ENCODE data around the gene DISP2. TPM values are rescaled to one million over a fixed set of nuclear protein-coding genes. Genes with fewer than 3 reads are reported as not detected.

DISP2 gene
- total RNA-seq, 1 experiment from 2014 or later, result 4.6 TPM

- peaks cover 22% of the 10 kb centered on the region for H3K4me1 ChIP-seq
- no peak overlapping the region for H3K27ac Mint-ChIP-seq (ENCODE audit: unreplicated experiment)
- ChIA-PET CTCF (interaction anchor here (0.6 to 6.1 kb wide), 19 partner anchors 10 to 806 kb away, joined by 3 to 60 read pairs (median 6); partner anchors contain the start of genes INAFM2, IVD, KNSTRN and PLCB2), POLR2A (interaction anchor here (0.6 kb wide), 2 partner anchors 10 to 56 kb away, joined by 3 to 6 read pairs; no protein-coding TSS in a partner anchor)
- DNase-seq, result peak; percentile 84 to 87
- peaks cover 26% of the 10 kb centered on the region for H3K4me1 Mint-ChIP-seq (ENCODE audit: low read depth, unreplicated experiment)
- no peaks in the 10 kb centered on the region for H3K27me3 Mint-ChIP-seq (ENCODE audit: insufficient read depth, unreplicated experiment)
- peak; percentile 91 to 95 for TF ChIP-seq CTCF (IDR thresholded peaks at IDR 0.05; ENCODE audit: insufficient read depth in 1 of 2, low read depth in 1 of 2, low read length in 1 of 2, severe bottlenecking in 1 of 2, unreplicated experiment in 1 of 2)
- H3K36me3 ChIP-seq (ENCODE audit: control insufficient read depth, insufficient read depth, low read length), result no peaks in the 10 kb centered on the region
- no peak overlapping the region for H3K4me3 Mint-ChIP-seq (ENCODE audit: unreplicated experiment)
- intact Hi-C loops (cut with micrococcal nuclease; ENCODE audit: unreplicated experiment), result loop anchor here (1.0 kb wide), 2 partner anchors 17 to 59 kb away; no protein-coding TSS in a partner anchor
- H3K9me3 ChIP-seq, result no peaks in the 10 kb centered on the region
- H3K36me3 Mint-ChIP-seq (ENCODE audit: insufficient read depth, unreplicated experiment), result no peaks in the 10 kb centered on the region
- BruUV-seq (replicated peaks), result no TSS peak
- no peak overlapping the region for H3K4me3 ChIP-seq (ENCODE audit: low read depth, low read length)
- H3K9me3 Mint-ChIP-seq (ENCODE audit: unreplicated experiment), result no peaks in the 10 kb centered on the region
- no peaks in the 10 kb centered on the region for H3K27me3 ChIP-seq (replicated peaks; ENCODE audit: control insufficient read depth, insufficient read depth, low read length)
Measured at GRCh38 chr15:40338041-40338657, 19.9 kb upstream of the DISP2 start.

DNA sequence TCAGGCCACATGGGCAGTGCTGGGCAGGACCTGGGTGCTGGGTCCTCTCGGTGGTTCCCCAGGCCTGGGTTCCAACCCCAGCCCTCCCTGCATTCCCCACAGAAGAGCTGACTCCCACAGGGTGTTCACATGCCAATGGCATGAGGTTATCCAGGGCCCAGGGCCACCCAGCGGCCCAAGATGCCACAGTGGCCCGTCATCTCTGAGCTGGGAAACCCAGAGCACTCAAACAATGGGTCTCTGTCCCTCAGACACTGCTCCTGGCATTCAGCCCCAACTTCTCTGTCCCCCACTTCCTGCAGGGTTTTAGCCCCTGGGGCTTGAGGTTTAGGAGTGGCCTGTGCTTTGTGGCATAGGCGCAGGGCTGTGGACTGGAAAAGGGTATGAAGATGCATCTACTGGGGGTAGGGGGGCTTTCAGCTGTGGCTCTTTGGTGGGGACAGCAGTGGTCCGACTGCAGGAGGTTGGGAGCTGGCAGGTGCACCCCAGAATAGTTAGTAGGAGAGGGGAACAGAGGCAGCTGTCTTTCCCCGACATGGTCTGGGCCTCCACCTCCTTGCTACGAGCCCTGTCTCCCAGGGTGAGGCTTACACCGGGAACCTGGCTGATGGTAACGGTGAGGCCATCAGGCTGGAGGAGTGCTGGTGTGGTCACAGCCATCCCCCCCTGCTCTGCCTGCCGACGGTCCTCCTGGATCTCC lies 18.9 kb upstream of the DISP2 start:
- TF ChIP-seq CTCF (IDR thresholded peaks at IDR 0.05; ENCODE audit: insufficient read depth in 1 of 2, low read depth in 1 of 2, low read length in 1 of 2, severe bottlenecking in 1 of 2, unreplicated experiment in 1 of 2), result no peak
- H3K4me3 ChIP-seq (ENCODE audit: low read depth, low read length), result no peak overlapping the region
- H3K36me3 ChIP-seq (ENCODE audit: control insufficient read depth, insufficient read depth, low read length), result no peaks in the 10 kb centered on the region
- Mint-ChIP-seq H3K27me3 (ENCODE audit: insufficient read depth, unreplicated experiment) (no peaks in the 10 kb centered on the region), H3K27ac (ENCODE audit: unreplicated experiment) (no peak overlapping the region), H3K9me3 (ENCODE audit: unreplicated experiment) (no peaks in the 10 kb centered on the region), H3K36me3 (ENCODE audit: insufficient read depth, unreplicated experiment) (no peaks in the 10 kb centered on the region), H3K4me1 (ENCODE audit: low read depth, unreplicated experiment) (peaks cover 23% of the 10 kb centered on the region), H3K4me3 (ENCODE audit: unreplicated experiment) (no peak overlapping the region)
- no peak for DNase-seq
- intact Hi-C loops (cut with micrococcal nuclease; ENCODE audit: unreplicated experiment), result loop anchor here (1.0 kb wide), 3 partner anchors 18 to 82 kb away; no protein-coding TSS in a partner anchor
- ChIA-PET POLR2A (no interaction called here), CTCF (interaction anchor here (1.2 to 6.1 kb wide), 7 partner anchors 11 to 122 kb away, joined by 3 to 60 read pairs (median 13); partner anchors contain the start of gene INAFM2)
- H3K27me3 ChIP-seq (replicated peaks; ENCODE audit: control insufficient read depth, insufficient read depth, low read length), result no peaks in the 10 kb centered on the region
- no peaks in the 10 kb centered on the region for H3K9me3 ChIP-seq
- peaks cover 22% of the 10 kb centered on the region for H3K4me1 ChIP-seq
- no TSS peak for BruUV-seq (replicated peaks)

GRCh38 chr15:40339621-40339945 lies 18.4 kb upstream of the DISP2 start:
- CTCF ChIA-PET, result interaction anchor here (0.8 to 6.1 kb wide), 5 partner anchors 13 to 122 kb away, joined by 3 to 60 read pairs (median 4); partner anchors contain the start of gene INAFM2
- Histone ChIP-seq H3K4me3 (ENCODE audit: low read depth, low read length) (no peak overlapping the region), H3K27me3 (replicated peaks; ENCODE audit: control insufficient read depth, insufficient read depth, low read length) (no peaks in the 10 kb centered on the region), H3K36me3 (ENCODE audit: control insufficient read depth, insufficient read depth, low read length) (no peaks in the 10 kb centered on the region), H3K4me1 (peaks cover 20% of the 10 kb centered on the region), H3K9me3 (no peaks in the 10 kb centered on the region)
- H3K27ac Mint-ChIP-seq (ENCODE audit: unreplicated experiment), result no peak overlapping the region
- no peak for DNase-seq
- POLR2A ChIA-PET, result no interaction called here
- peak; percentile 10 to 27 for TF ChIP-seq CTCF (IDR thresholded peaks at IDR 0.05; ENCODE audit: insufficient read depth in 1 of 2, low read depth in 1 of 2, low read length in 1 of 2, severe bottlenecking in 1 of 2, unreplicated experiment in 1 of 2)
- no peaks in the 10 kb centered on the region for H3K36me3 Mint-ChIP-seq (ENCODE audit: insufficient read depth, unreplicated experiment)
- no peaks in the 10 kb centered on the region for H3K9me3 Mint-ChIP-seq (ENCODE audit: unreplicated experiment)
- intact Hi-C loops (cut with micrococcal nuclease; ENCODE audit: unreplicated experiment), result loop anchor here (1.0 kb wide), 1 partner anchor 82 kb away; no protein-coding TSS in a partner anchor
- peaks cover 19% of the 10 kb centered on the region for H3K4me1 Mint-ChIP-seq (ENCODE audit: low read depth, unreplicated experiment)
- BruUV-seq (replicated peaks), result no TSS peak
- H3K4me3 Mint-ChIP-seq (ENCODE audit: unreplicated experiment), result no peak overlapping the region
- no peaks in the 10 kb centered on the region for H3K27me3 Mint-ChIP-seq (ENCODE audit: insufficient read depth, unreplicated experiment)
